Activated CD8-positive, alpha-beta T cell treated with anti-CD3 and anti-CD28 coated beads for 36 hours (primary cell): ENCODE data around the gene TNP2. TPM values are rescaled to one million over a fixed set of nuclear protein-coding genes. Genes with fewer than 3 reads are reported as not detected.
A peak's percentile ranks its signal among the peaks of the same experiment; 100 is the strongest.

Source experiments
- ATAC-seq: fragments of 200-7000 bp; cut with Tn5 transposase; one replicate; pipeline ENCODE4 v1.10.0; 2021; ENCODE audit warnings: mild to moderate bottlenecking, moderate library complexity
- CTCF ChIA-PET: fragments of 350-600 bp; sonication (Branson Sonifier 250); formaldehyde crosslinking; loops from one replicate; lab custom pipeline; 2021; ENCODE audit warnings: antibody characterized with exemption; lab: Charles Lee
- POLR2A ChIA-PET: fragments of 350-600 bp; sonication (Branson Sonifier 250); formaldehyde crosslinking; loops from one replicate; lab custom pipeline; 2021; ENCODE audit warnings: antibody characterized with exemption; lab: Charles Lee
- DNase-seq: peaks from one replicate; pipeline ENCODE4 v3.0.0-alpha.2; 2020
- H3K27ac Mint-ChIP-seq: one replicate; pipeline ENCODE4 v1.8.0; 2021; ENCODE audit warnings: mild to moderate bottlenecking, mixed read lengths
- H3K27me3 Mint-ChIP-seq: one replicate; pipeline ENCODE4 v1.8.0; 2021; ENCODE audit warnings: mixed read lengths
- H3K36me3 Mint-ChIP-seq: one replicate; pipeline ENCODE4 v1.8.0; 2021; ENCODE audit warnings: low read depth, mixed read lengths
- H3K4me1 Mint-ChIP-seq: one replicate; pipeline ENCODE4 v1.8.0; 2021; ENCODE audit warnings: low read depth, mixed read lengths
- H3K4me3 Mint-ChIP-seq: one replicate; pipeline ENCODE4 v1.8.0; 2021; ENCODE audit warnings: mild to moderate bottlenecking, moderate library complexity, mixed read lengths
- H3K9me3 Mint-ChIP-seq: one replicate; pipeline ENCODE4 v1.8.0; 2021; ENCODE audit warnings: mixed read lengths
- CTCF ChIP-seq: fragments of 200-600 bp; IDR thresholded peaks from one replicate; pipeline ENCODE4 v1.8.0; 2022; ENCODE audit warnings: antibody characterized with exemption, mild to moderate bottlenecking
- intact Hi-C: fragments of 100-400 bp; cut with micrococcal nuclease; formaldehyde crosslinking; loops from one replicate; pipeline ENCODE4 v1.10.0; 2022
- total RNA-seq, 2 experiments: library from RNA; stranded (reverse); gene quantifications; one replicate each; pipeline ENCODE4 v1.2.3, GENCODE V29; 2021

The TNP2 gene
- total RNA-seq, 2 experiments from 2014 or later = not detected

GRCh38 chr16:11253009-11253994 is 15.8 kb downstream of the TNP2 start:
- peak; percentile 9 for ATAC-seq
- Mint-ChIP-seq H3K27ac (peak overlapping the region; percentile 93), H3K36me3 (peaks cover 53% of the 10 kb centered on the region), H3K27me3 (no peaks in the 10 kb centered on the region), H3K9me3 (no peaks in the 10 kb centered on the region), H3K4me3 (peak overlapping the region; percentile 97), H3K4me1 (peaks cover 37% of the 10 kb centered on the region)
- POLR2A ChIA-PET = interaction anchor here (0.6 to 9.2 kb wide), 58 partner anchors 9 to 496 kb away, joined by 3 to 147 read pairs (median 6); partner anchors contain the start of gene TNP2
- no peak for TF ChIP-seq CTCF
- CTCF ChIA-PET = interaction anchor here (0.7 to 9.0 kb wide), 13 partner anchors 17 to 289 kb away, joined by 3 to 88 read pairs (median 6); no protein-coding TSS in a partner anchor
- intact Hi-C loops = loop anchor here (2.0 to 5.0 kb wide), 3 partner anchors 71 to 201 kb away; no protein-coding TSS in a partner anchor
- peak; percentile 85 for DNase-seq

GRCh38 chr16:11252482-11252931 is 16.6 kb downstream of the TNP2 start:
- Mint-ChIP-seq H3K27ac (peak overlapping the region; percentile 93), H3K9me3 (peaks cover 1% of the 10 kb centered on the region), H3K36me3 (peaks cover 59% of the 10 kb centered on the region), H3K4me3 (peak overlapping the region; percentile 97), H3K4me1 (peaks cover 38% of the 10 kb centered on the region), H3K27me3 (no peaks in the 10 kb centered on the region)
- POLR2A ChIA-PET = interaction anchor here (0.7 to 9.2 kb wide), 58 partner anchors 12 to 306 kb away, joined by 3 to 147 read pairs (median 4); partner anchors contain the start of genes PRM2 and TNP2
- CTCF ChIA-PET = interaction anchor here (1.1 to 2.3 kb wide), 10 partner anchors 19 to 303 kb away, joined by 3 to 9 read pairs (median 6); no protein-coding TSS in a partner anchor
- no peak for TF ChIP-seq CTCF
- ATAC-seq = no peak
- intact Hi-C loops = loop anchor here (2.0 to 5.0 kb wide), 3 partner anchors 70 to 200 kb away; no protein-coding TSS in a partner anchor
- DNase-seq = peak; percentile 52

GRCh38 chr16:11251525-11252481 is 17.3 kb downstream of the TNP2 start:
- Mint-ChIP-seq H3K9me3 (peaks cover 1% of the 10 kb centered on the region), H3K4me3 (peak overlapping the region; percentile 97), H3K27me3 (no peaks in the 10 kb centered on the region), H3K36me3 (peaks cover 60% of the 10 kb centered on the region), H3K4me1 (peaks cover 35% of the 10 kb centered on the region), H3K27ac (peak overlapping the region; percentile 93)
- no peak for TF ChIP-seq CTCF
- ATAC-seq (peak; percentile 34), DNase-seq (peak; percentile 95)
- POLR2A ChIA-PET = interaction anchor here (0.7 to 9.2 kb wide), 68 partner anchors 9 to 305 kb away, joined by 3 to 147 read pairs (median 5); partner anchors contain the start of genes PRM2 and TNP2
- CTCF ChIA-PET = interaction anchor here (0.6 to 2.3 kb wide), 12 partner anchors 18 to 303 kb away, joined by 3 to 9 read pairs (median 6); no protein-coding TSS in a partner anchor
- intact Hi-C loops = loop anchor here (2.0 to 5.0 kb wide), 3 partner anchors 70 to 199 kb away; no protein-coding TSS in a partner anchor

GRCh38 chr16:11250786-11251524 is 18.2 kb downstream of the TNP2 start:
- Mint-ChIP-seq H3K9me3 (peaks cover 4% of the 10 kb centered on the region), H3K4me3 (peak overlapping the region; percentile 97), H3K27me3 (no peaks in the 10 kb centered on the region)

More at GRCh38 chr16:11250786-11251524, 18.2 kb downstream of the TNP2 start:
- ChIA-PET POLR2A (interaction anchor here (0.7 to 9.2 kb wide), 34 partner anchors 8 to 291 kb away, joined by 3 to 147 read pairs (median 8); no protein-coding TSS in a partner anchor), CTCF (interaction anchor here (0.9 to 2.3 kb wide), 5 partner anchors 17 to 287 kb away, joined by 3 to 9 read pairs (median 9); no protein-coding TSS in a partner anchor)
- ATAC-seq (no peak), DNase-seq (no peak)
- Mint-ChIP-seq H3K27ac (peak overlapping the region; percentile 93), H3K36me3 (peaks cover 60% of the 10 kb centered on the region), H3K4me1 (peaks cover 40% of the 10 kb centered on the region)
- intact Hi-C loops = loop anchor here (5.0 kb wide), 2 partner anchors 69 to 159 kb away; no protein-coding TSS in a partner anchor
- no peak for TF ChIP-seq CTCF
